Breast epithelium (tissue), 3 donors: ENCODE measurements around the gene ARHGAP26.

Experiments used
- POLR2A ChIP-seq: fragments of 450-650 bp; IDR thresholded peaks from one replicate; pipeline ENCODE4 v1.6.1; 2016; ENCODE audit warnings: antibody characterized with exemption, mild to moderate bottlenecking, moderate library complexity
- POLR2AphosphoS5 ChIP-seq, 3 donors: sonication (generic); formaldehyde crosslinking; IDR thresholded peaks; one replicate each; pipeline ENCODE4 v1.6.1; 2017; ENCODE audit warnings: antibody characterized with exemption in 3 of 3
- TF ChIP-seq, protein P1 (sequence below), 3 donors: fragments of 450-650 bp; IDR thresholded peaks; one replicate each; pipeline ENCODE4 v1.5.1; 2016 to 2017; ENCODE audit warnings: antibody characterized with exemption in 3 of 3, mild to moderate bottlenecking in 3 of 3, moderate library complexity in 3 of 3

DNA sequence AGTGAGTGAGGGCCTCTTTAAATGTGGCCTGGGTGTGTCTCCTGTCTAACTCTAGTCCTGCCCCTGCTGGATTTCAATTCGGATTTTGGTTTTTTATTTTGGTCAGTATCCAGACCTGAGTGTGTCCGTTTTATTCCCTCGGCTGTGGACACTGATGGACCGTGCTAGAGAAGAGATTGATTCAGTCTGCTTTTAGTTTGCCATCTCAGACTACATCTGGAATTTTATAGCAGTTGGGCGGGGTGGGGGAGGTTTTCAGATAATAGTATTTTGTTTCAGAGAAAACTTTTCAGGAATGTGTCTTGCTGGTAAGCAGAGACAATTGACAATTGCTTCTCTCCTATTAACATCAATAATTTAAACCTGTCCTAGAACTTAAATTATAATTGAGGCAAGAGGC, 308.1 kb downstream of the ARHGAP26 start:
- TF ChIP-seq, protein P1, sequence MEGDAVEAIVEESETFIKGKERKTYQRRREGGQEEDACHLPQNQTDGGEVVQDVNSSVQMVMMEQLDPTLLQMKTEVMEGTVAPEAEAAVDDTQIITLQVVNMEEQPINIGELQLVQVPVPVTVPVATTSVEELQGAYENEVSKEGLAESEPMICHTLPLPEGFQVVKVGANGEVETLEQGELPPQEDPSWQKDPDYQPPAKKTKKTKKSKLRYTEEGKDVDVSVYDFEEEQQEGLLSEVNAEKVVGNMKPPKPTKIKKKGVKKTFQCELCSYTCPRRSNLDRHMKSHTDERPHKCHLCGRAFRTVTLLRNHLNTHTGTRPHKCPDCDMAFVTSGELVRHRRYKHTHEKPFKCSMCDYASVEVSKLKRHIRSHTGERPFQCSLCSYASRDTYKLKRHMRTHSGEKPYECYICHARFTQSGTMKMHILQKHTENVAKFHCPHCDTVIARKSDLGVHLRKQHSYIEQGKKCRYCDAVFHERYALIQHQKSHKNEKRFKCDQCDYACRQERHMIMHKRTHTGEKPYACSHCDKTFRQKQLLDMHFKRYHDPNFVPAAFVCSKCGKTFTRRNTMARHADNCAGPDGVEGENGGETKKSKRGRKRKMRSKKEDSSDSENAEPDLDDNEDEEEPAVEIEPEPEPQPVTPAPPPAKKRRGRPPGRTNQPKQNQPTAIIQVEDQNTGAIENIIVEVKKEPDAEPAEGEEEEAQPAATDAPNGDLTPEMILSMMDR (IDR thresholded peaks at IDR 0.05): no peak
- no peak for TF ChIP-seq POLR2A
- no peak for TF ChIP-seq POLR2AphosphoS5 (IDR thresholded peaks at IDR 0.05)
